HEK293 (cell line): ENCODE results near the gene PLD3.

Source experiments
- CTCF ChIA-PET: fragments of 350-600 bp; formaldehyde crosslinking; extraction: SDS; loops from one replicate; lab custom pipeline; 2021; ENCODE audit warnings: antibody characterized with exemption; lab: Yijun Ruan, JAX
- POLR2A ChIA-PET: fragments of 300-600 bp; formaldehyde crosslinking; extraction: SDS; loops from one replicate; lab custom pipeline; 2020; ENCODE audit warnings: antibody characterized with exemption, inconsistent platforms; lab: Yijun Ruan, JAX
- H3K27ac ChIP-seq: fragments of 200-500 bp; sonication (Bioruptor generic); 2 replicates; pipeline ENCODE4 v1.5.1; 2014; ENCODE audit warnings: low read depth, low read length, control low read depth, inconsistent platforms; ENCODE audit errors: extremely low read depth
- H3K36me3 ChIP-seq, 2 experiments: fragments of 200-500 bp in 1 of 2; sonication (Bioruptor generic) in 1 of 2; 1 replicate in 1 of 2; 2 replicates in 1 of 2; pipeline ENCODE4 v1.5.1; 2014 to 2017; ENCODE audit warnings: inconsistent platforms in 2 of 2, low read length in 2 of 2; ENCODE audit not compliant: control insufficient read depth in 2 of 2, insufficient read depth in 1 of 2
- H3K4me1 ChIP-seq: fragments of 200-500 bp; sonication (Bioruptor generic); 2 replicates; pipeline ENCODE4 v1.5.1; 2014; ENCODE audit warnings: mild to moderate bottlenecking, low read length, inconsistent platforms; ENCODE audit not compliant: control insufficient read depth, insufficient read depth
- H3K4me3 ChIP-seq: 2 replicates; pipeline ENCODE4 v1.5.1; 2011; ENCODE audit warnings: low read depth, mild to moderate bottlenecking, control low read depth, low read length, moderate library complexity
- H3K9me3 ChIP-seq: fragments of 200-500 bp; sonication (Bioruptor generic); 2 replicates; pipeline ENCODE4 v1.5.1; 2014; ENCODE audit warnings: low read depth, low read length, inconsistent platforms; ENCODE audit not compliant: control insufficient read depth, insufficient read depth
- KLF1 ChIP-seq: fragments of 450-650 bp; formaldehyde crosslinking; IDR thresholded peaks from 2 replicates; pipeline ENCODE4 v1.5.1; 2016; ENCODE audit warnings: missing biosample characterization, missing genetic modification characterization
- PRDM1 ChIP-seq: fragments of 450-650 bp; formaldehyde crosslinking; IDR thresholded peaks from 2 replicates; pipeline ENCODE4; 2016; ENCODE audit warnings: missing biosample characterization, missing genetic modification characterization
- SP7 ChIP-seq: fragments of 450-650 bp; formaldehyde crosslinking; IDR thresholded peaks from 2 replicates; pipeline ENCODE4 v1.5.1; 2016; ENCODE audit warnings: missing biosample characterization, missing genetic modification characterization
- ZBTB10 ChIP-seq: fragments of 450-650 bp; formaldehyde crosslinking; IDR thresholded peaks from 2 replicates; pipeline ENCODE4 v1.5.1; 2016; ENCODE audit warnings: missing biosample characterization, missing genetic modification characterization
- ZBTB44 ChIP-seq: fragments of 450-650 bp; IDR thresholded peaks from 2 replicates; pipeline ENCODE4 v1.5.1; 2018; ENCODE audit warnings: missing biosample characterization, mild to moderate bottlenecking, missing genetic modification characterization
- ZFP69B ChIP-seq: fragments of 450-650 bp; formaldehyde crosslinking; IDR thresholded peaks from 2 replicates; pipeline ENCODE4 v1.5.1; 2016; ENCODE audit warnings: missing biosample characterization, missing genetic modification characterization
- ZNF112 ChIP-seq: fragments of 450-650 bp; formaldehyde crosslinking; IDR thresholded peaks from 2 replicates; pipeline ENCODE4 v1.5.0; 2017; ENCODE audit warnings: missing biosample characterization, missing genetic modification characterization
- ZNF184 ChIP-seq: fragments of 450-650 bp; IDR thresholded peaks from 2 replicates; pipeline ENCODE4 v1.5.1; 2018; ENCODE audit warnings: missing biosample characterization, mild to moderate bottlenecking, missing genetic modification characterization
- ZNF416 ChIP-seq: fragments of 450-650 bp; formaldehyde crosslinking; IDR thresholded peaks from 2 replicates; pipeline ENCODE4 v1.5.1; 2016; ENCODE audit warnings: missing biosample characterization, missing genetic modification characterization
- ZNF433 ChIP-seq: fragments of 450-650 bp; formaldehyde crosslinking; IDR thresholded peaks from 2 replicates; pipeline ENCODE4 v1.5.1; 2016; ENCODE audit warnings: missing biosample characterization, missing genetic modification characterization, low read depth
- ZNF473 ChIP-seq: fragments of 450-650 bp; formaldehyde crosslinking; IDR thresholded peaks from 2 replicates; pipeline ENCODE4 v1.5.1; 2017; ENCODE audit warnings: missing biosample characterization, missing genetic modification characterization
- ZNF777 ChIP-seq: fragments of 450-650 bp; formaldehyde crosslinking; IDR thresholded peaks from 2 replicates; pipeline ENCODE4 v1.5.1; 2017; ENCODE audit warnings: missing biosample characterization, missing genetic modification characterization, borderline replicate concordance
- ZNF785 ChIP-seq: fragments of 450-650 bp; formaldehyde crosslinking; IDR thresholded peaks from 2 replicates; pipeline ENCODE4 v1.5.1; 2016; ENCODE audit warnings: missing biosample characterization, missing genetic modification characterization
- ZNF837 ChIP-seq: fragments of 450-650 bp; formaldehyde crosslinking; IDR thresholded peaks from 2 replicates; pipeline ENCODE4 v1.5.1; 2016; ENCODE audit warnings: missing biosample characterization, missing genetic modification characterization
- ZXDB ChIP-seq: fragments of 450-650 bp; formaldehyde crosslinking; IDR thresholded peaks from 2 replicates; pipeline ENCODE4 v1.5.1; 2016; ENCODE audit warnings: missing biosample characterization, missing genetic modification characterization
- TF ChIP-seq, protein P1 (sequence below): fragments of 450-650 bp; formaldehyde crosslinking; IDR thresholded peaks from 2 replicates; pipeline ENCODE4 v1.5.1; 2016; ENCODE audit warnings: missing biosample characterization, missing genetic modification characterization
- TF ChIP-seq, protein P2 (sequence below): fragments of 450-650 bp; formaldehyde crosslinking; IDR thresholded peaks from 2 replicates; pipeline ENCODE4 v1.5.1; 2016; ENCODE audit warnings: missing biosample characterization, missing genetic modification characterization

PLD3 gene

DNA sequence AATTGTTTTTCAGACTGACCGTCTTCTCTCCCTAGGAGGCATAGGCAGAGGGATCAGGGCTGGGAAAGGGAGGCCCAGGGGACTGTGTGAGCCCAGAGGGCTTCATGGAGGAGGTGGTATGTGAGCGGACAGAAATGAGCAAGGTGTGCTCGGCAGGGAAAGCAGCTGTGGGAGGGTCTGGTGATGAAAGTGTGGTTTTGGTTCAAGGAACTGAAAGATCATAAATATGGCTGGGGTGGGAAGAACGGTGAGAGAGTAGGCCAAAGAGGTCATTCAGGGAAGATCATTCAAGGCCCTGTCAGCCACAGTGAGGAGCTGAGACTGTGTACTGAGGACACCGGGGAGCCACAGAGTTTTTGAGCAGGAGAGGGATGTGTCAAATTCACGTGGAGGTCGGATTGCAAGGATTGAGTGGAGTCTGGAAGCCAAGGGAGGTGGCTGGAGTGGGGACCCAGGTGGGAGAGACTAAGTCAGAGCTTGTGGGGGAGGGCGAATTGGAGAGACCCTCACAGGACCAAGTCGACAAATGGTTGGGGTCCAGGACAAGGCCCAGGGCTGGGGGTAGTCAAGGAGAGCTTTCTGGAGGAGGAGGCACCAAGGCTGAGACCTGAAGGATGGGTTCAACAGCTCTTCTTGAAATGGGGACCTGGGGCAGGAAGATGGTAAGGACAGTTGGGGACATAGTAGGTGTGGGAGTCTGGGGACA, 7.6 kb downstream of the PLD3 start:
- Histone ChIP-seq H3K27ac (no peak overlapping the region), H3K9me3 (no peaks in the 10 kb centered on the region), H3K4me3 (no peak overlapping the region), H3K36me3 (peaks cover 0 to 45% of the 10 kb centered on the region in 2 experiments; a peak in 2 of 3 replicates), H3K4me1 (peaks cover 11% of the 10 kb centered on the region)
- POLR2A ChIA-PET = interaction anchor here (1.0 to 4.6 kb wide), 3 partner anchors 8 to 70 kb away, joined by 5 to 22 read pairs (median 8); partner anchors contain the start of genes C19orf47, PLD3 and SERTAD1
- CTCF ChIA-PET = interaction anchor here (0.7 to 1.7 kb wide), 5 partner anchors 13 to 278 kb away, joined by 3 to 6 read pairs (median 4); no protein-coding TSS in a partner anchor
- no peak for TF ChIP-seq SP7 (tag by site-specific recombination)
- no peak for TF ChIP-seq ZNF416 (tag by site-specific recombination)
- TF ChIP-seq, protein P1, sequence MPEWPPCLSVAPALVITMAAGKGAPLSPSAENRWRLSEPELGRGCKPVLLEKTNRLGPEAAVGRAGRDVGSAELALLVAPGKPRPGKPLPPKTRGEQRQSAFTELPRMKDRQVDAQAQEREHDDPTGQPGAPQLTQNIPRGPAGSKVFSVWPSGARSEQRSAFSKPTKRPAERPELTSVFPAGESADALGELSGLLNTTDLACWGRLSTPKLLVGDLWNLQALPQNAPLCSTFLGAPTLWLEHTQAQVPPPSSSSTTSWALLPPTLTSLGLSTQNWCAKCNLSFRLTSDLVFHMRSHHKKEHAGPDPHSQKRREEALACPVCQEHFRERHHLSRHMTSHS (tag by site-specific recombination) = no peak
- TF ChIP-seq, protein P2, sequence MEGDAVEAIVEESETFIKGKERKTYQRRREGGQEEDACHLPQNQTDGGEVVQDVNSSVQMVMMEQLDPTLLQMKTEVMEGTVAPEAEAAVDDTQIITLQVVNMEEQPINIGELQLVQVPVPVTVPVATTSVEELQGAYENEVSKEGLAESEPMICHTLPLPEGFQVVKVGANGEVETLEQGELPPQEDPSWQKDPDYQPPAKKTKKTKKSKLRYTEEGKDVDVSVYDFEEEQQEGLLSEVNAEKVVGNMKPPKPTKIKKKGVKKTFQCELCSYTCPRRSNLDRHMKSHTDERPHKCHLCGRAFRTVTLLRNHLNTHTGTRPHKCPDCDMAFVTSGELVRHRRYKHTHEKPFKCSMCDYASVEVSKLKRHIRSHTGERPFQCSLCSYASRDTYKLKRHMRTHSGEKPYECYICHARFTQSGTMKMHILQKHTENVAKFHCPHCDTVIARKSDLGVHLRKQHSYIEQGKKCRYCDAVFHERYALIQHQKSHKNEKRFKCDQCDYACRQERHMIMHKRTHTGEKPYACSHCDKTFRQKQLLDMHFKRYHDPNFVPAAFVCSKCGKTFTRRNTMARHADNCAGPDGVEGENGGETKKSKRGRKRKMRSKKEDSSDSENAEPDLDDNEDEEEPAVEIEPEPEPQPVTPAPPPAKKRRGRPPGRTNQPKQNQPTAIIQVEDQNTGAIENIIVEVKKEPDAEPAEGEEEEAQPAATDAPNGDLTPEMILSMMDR (tag by site-specific recombination) = no peak
- TF ChIP-seq ZNF433 = no peak
- peak; percentile 24; the same call in 1 of the 2 replicates for TF ChIP-seq ZNF777
- TF ChIP-seq ZNF473 (tag by site-specific recombination) = no peak
- TF ChIP-seq KLF1 = 0 out of 2 replicates have a peak, but pooled peaks have one; percentile 18
- TF ChIP-seq ZBTB10 (tag by site-specific recombination) = 0 out of 2 replicates have a peak, but pooled peaks have one; percentile 5
- TF ChIP-seq ZXDB (tag by site-specific recombination) = no peak
- TF ChIP-seq ZNF837 (tag by site-specific recombination) = no peak
- no peak for TF ChIP-seq ZFP69B
- TF ChIP-seq ZNF112 (tag by site-specific recombination) = no peak
- TF ChIP-seq PRDM1 (tag by site-specific recombination) = no peak
- no peak for TF ChIP-seq ZNF184 (tag by site-specific recombination)
- no peak for TF ChIP-seq ZBTB44 (tag by site-specific recombination)
- TF ChIP-seq ZNF785 (tag by site-specific recombination) = no peak
